ENCODE measurements around the gene GPR176.
A peak's percentile ranks its signal among the peaks of the same experiment; 100 is the strongest.

The GPR176 gene

GRCh38 chr15:39770748-39771689, 149.0 kb downstream of the GPR176 start:
- DNase-seq (ENCODE audit: low spot score), result no peak

GRCh38 chr15:39767921-39768320, 152.1 kb downstream of the GPR176 start:
- TF ChIP-seq CTCF (IDR thresholded peaks at IDR 0.05; ENCODE audit: extremely low read depth, missing control alignments), result no peak
- no peak for DNase-seq (ENCODE audit: low spot score)

More at GRCh38 chr15:39770748-39771689, 149.0 kb downstream of the GPR176 start:
- no peak for TF ChIP-seq CTCF (IDR thresholded peaks at IDR 0.05; ENCODE audit: extremely low read depth, missing control alignments)

- no peak for DNase-seq (ENCODE audit: low spot score)
- TF ChIP-seq CTCF (IDR thresholded peaks at IDR 0.05; ENCODE audit: extremely low read depth, missing control alignments), result no peak
Observed at GRCh38 chr15:39761006-39761405, 159.1 kb downstream of the GPR176 start.

GRCh38 chr15:39756806-39757522, 163.1 kb downstream of the GPR176 start:
- peak; percentile 23 for DNase-seq (ENCODE audit: low spot score)
- peak; percentile 50 for TF ChIP-seq CTCF (IDR thresholded peaks at IDR 0.05; ENCODE audit: extremely low read depth, missing control alignments)

GRCh38 chr15:39752991-39753390, 167.1 kb downstream of the GPR176 start:
- no peak for TF ChIP-seq CTCF (IDR thresholded peaks at IDR 0.05; ENCODE audit: extremely low read depth, missing control alignments)
- DNase-seq (ENCODE audit: low spot score), result no peak

GRCh38 chr15:39752246-39752645, 167.8 kb downstream of the GPR176 start:
- TF ChIP-seq CTCF (IDR thresholded peaks at IDR 0.05; ENCODE audit: extremely low read depth, missing control alignments), result no peak
- DNase-seq (ENCODE audit: low spot score), result no peak
